HTERT RPE-1 (cell line): Measurements from ENCODE around the gene TNS1.
"Not testable (repeated sequence)": the region's sequence is repeated elsewhere in the genome, so short reads cannot be mapped to it uniquely, and the experiment has no call there.

Experiments used
- in situ Hi-C: fragments of 300-500 bp; cut with MboI; formaldehyde crosslinking; loops from 4 replicates; pipeline ENCODE4 v1.14.3; 2020; ENCODE audit warnings: low sequenced_read_pairs

The TNS1 gene

DNA sequence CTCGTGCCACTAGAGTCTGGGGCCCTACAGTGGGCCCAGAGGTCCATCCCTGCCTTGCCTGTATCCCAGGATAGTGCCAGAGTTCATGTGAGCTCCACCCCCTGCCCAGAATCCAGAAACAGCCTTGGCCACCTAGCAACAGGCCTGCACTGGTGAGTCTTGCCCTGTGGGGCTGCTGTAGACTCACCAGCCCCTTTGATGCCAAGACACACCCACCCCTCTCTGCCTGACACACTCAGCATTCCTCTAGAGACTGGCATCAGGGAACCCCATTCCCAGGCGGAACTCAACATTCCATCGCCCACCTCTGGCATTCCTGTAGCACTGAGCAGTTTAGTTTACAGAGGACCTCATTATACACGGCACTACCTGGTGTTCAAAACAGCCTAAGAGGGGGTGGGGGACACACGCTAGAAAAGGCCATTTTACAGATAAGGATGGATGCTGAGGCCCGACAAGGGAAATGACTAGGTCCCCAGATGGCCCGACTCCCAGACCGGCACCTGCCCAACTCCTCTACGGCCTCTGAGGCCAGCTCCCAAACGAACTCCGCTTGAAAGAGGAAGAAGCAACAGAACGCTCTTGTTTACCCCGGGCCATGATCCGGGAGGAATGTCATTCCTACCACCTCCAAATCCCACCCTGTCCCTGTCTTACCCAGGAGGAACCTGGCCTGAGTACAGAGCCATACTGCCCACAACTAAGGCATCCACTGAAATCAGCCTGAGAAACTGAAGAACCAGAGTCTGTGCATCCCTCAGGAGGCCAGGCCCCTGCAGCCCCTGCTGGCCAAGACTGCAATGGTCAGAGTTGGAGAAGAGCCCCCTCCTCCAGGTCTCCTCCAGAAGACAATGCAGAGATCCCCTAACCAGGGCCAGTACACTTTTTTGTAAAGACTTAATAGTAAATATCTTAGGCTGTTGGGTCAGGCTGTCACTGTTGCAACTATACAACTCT lies 180.2 kb downstream of the TNS1 start:
- in situ Hi-C loops, result no loop called here

DNA sequence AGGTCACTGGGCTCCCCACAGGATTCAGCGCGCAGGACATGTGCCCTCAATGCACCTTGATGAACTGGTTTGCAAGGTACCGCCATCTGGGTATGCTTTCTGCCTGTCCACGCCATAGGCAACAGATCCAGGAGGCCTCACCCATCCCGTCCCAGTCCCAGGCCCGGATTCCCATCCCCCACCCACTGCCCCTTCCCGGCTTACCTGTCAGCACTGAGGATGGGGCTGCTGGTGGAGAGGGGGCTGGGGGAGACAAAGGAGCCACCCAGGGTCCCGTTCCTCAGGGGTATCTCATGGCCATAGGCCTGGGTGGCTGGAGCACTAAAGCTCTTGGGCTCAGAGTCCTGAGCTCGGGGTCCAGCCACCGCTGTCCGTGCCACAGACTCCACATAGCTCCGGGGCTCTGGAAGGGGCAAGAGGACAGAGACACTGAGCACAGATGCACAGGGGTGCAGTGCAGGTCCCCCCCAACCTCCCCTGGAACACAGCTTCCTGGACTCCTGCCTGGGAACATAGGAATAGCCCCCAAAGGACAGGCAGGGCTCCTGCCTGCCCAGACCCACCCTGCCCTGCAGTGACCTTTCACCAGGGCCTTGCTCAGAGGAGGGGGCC lies 181.2 kb downstream of the TNS1 start:
- in situ Hi-C loops, result no loop called here

DNA sequence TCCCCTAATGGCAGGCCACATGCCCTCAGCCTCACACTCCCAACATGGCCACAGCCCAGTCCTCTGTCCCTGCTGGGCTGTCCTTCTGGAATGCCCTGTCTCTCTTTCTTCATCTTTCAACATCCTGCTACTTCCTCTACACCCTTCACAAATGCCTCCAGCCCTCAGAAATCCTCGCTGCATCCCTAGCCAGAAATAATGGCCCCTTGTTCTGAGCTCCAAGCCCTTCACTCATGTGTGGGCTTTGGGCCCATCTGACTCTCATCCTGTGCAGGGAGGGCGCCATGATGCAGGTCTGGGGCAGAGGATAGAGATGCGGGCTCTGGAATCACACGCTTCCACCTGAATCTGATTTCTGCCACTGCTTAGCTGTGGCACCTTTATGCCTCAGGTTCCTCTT lies 181.9 kb downstream of the TNS1 start:
- in situ Hi-C loops, result no loop called here

DNA sequence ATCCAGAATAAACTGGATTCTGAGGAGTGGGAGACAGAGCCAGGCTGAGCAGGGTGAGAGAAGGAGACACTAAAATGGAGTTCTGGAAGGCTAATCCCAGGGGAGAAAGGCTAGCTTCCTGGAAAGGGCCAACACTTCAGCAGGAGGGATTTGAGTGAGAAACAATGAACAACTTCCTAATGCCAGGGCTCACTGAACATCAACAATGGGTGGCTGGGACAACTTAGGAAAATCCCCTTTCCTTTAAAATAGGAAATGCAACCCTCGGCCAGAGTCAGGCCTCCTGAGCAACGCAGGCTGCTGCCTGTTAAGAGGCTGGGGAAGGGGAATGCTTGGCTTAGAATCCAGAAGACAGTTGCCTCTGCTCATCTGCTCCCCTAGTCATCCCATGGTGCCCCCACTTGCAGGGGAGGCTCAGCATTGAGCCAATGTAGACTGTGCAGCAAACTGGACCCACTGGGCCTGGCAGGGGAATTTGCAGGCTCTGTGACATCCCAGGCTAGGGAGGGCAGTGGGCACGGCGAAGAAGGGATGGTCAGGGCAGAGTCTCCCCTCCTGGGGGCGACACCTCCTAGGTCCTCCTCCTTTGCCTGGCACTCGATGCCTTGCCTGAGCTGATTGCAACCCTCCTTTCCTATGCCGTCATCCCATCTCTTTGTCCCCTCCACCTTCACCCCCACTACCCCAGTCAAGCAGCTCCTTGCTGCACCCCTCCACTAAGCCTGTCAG lies 182.5 kb downstream of the TNS1 start:
- in situ Hi-C loops, result no loop called here

GRCh38 chr2:217818293-217818850 lies 184.4 kb downstream of the TNS1 start:
- in situ Hi-C loops, result no loop called here

GRCh38 chr2:217817466-217818292 lies 185.1 kb downstream of the TNS1 start:
- in situ Hi-C loops, result no loop called here

DNA sequence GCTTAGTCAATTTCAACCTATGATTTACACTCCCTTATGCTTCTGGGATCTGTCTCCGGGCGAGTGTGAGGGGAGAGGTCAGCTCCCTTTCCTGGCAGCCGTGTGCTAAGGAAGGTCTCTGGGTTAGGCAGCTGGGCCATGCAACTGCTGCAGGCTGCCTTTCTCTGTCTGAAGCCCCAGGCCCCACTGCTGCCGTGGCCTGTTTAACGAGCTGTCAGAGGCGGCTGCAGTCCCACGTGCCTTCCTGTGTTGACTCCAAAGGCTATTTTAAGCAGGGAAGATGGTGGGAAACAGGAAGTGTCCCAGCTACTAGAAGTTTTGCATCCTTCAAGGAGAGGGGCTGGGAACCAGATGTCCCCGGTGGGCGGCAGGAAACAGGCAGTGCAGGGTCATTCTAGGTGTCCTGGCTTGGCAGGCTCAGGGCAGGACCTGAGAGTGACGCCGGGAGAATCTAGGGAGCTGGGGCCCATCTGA lies 186.4 kb downstream of the TNS1 start:
- in situ Hi-C loops, result no loop called here

GRCh38 chr2:217813828-217814227 lies 189.0 kb downstream of the TNS1 start:
- in situ Hi-C loops, result no loop called here

DNA sequence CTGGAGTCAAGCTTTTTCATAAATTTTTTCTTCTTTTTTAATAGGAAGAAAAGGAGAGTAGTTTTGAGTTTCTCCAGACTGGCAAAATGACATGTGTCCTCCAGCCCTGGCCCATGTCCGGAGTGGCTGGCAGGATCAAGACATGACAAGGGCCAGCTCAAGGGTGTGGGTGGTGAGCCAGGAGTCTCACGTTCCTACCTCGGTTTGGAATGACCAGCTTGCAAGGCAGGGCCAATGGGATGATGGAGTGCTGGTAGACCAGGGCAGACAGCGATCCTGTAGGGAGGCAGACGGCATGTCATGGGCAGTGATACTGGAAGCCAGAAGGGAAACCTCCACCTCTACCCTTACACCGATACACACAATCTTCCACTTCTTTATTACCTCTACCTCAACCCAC lies 190.6 kb downstream of the TNS1 start:
- in situ Hi-C loops, result no loop called here

GRCh38 chr2:217810260-217810659 lies 192.5 kb downstream of the TNS1 start:
- in situ Hi-C loops, result no loop called here

GRCh38 chr2:217809736-217810135 lies 193.1 kb downstream of the TNS1 start:
- in situ Hi-C loops, result no loop called here

DNA sequence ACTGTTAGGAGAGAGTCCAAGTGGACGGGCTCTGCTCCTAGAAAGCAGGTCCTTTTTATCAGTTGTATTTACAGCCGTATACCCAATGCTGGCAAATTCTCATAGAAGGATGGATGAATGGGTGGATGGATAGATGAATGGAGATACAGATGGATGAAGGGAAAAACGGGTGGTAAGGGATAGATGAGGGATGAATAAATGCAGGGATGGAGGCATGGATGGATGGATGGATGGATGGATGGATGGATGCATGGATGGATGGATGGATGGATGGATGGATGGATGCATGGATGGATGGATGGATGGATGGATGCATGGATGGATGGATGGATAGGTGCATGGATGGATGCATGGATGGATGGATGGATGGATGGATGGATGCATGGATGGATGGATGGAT lies 193.8 kb downstream of the TNS1 start:
- in situ Hi-C loops, result not testable (repeated sequence)

GRCh38 chr2:217808326-217808725 lies 194.5 kb downstream of the TNS1 start:
- in situ Hi-C loops, result no loop called here

DNA sequence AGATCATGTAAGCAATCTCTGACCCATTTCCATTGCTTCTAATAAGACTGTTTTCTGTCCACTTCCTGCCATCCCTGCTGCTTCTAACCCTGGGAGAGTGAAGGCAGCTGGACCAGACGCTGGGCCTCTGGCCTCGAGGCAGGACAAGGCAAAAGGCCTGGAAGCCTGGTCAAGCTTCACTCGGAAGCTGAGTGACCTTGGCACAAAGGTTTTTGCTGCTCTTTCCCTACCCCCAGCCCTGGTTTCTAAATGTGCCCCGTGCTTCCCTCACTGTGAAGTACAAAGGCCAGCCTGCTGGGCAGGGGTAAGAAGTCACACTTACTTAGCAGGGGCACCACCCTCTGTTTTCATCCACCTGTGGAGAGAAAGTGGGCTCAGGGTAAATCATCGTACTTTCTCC lies 195.0 kb downstream of the TNS1 start:
- in situ Hi-C loops, result no loop called here

- in situ Hi-C loops, result no loop called here
Observed at GRCh38 chr2:217807025-217807424, 195.8 kb downstream of the TNS1 start.

- in situ Hi-C loops, result no loop called here
Observed at GRCh38 chr2:217806482-217806765, 196.4 kb downstream of the TNS1 start.

DNA sequence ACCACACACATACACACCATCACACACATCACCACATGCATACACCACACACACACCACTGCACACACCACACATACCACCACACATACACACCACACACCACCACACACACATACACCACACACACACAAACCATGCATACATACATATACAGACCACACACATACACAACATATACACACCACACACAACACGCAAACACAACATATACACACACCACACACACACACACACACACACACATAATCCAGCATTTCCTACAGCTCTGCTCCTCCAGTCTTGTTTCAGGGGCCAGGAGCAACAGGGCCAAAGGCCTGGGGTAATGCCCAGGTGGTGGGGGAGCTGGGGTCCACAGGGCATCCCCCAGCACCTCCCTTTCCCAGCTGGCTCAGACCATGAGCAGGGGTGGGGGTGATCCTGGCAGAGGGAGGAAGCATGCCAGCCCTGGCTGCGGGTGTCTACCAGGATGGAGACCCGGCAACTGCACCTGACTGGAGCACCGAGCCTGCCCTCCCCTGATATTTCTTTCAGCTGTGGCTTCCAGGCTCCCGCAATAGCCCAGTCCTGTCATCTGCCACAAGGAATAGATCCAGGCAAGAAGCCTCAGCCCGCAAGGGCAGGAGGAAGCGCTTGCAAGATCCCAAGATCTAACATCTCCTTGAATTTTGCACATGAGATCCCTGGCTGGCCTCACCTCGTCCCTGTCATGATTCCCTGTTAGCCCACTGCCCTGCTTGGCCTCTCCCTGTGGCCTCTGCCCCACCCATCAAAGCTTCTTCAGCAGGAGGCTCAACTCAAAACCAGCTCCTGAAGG lies 196.9 kb downstream of the TNS1 start:
- in situ Hi-C loops, result no loop called here

DNA sequence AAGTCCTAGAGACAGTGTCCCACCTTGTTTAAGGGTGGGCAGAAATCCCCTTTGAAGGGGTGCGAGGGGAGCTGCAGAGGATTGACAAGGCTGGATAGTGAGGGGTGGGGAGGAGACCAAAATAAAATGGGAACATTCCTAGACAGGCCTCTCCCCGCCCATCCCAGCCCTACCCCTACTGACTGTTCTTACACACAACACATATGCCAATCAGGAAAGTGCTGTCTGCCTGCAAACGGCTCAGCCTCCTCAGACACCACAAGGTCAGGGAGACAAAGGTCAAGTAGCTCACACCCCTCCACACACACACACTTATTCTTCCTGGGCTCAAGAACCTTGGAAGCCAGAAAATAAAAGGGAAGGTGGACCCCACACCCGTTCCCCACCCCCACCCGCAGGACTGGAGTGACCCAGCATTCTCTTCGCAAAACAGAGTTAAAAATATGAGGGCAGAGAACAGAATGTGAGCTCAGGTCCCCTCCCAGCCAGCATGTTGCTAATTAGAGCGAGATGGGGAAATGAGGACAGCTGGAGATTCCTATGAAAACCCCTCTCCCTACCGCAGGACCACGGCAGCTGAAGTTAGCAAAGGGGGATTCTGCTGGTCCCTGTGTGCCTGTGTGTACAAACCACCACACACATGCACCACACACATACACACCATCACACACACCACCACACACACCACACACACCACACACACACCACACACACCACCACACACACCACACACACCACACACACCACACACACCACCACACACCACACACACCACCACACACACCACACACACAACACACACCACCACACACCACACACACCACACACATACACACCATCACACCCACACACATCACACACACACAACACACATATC lies 197.8 kb downstream of the TNS1 start:
- in situ Hi-C loops, result no loop called here

GRCh38 chr2:217804338-217804737 lies 198.5 kb downstream of the TNS1 start:
- in situ Hi-C loops, result no loop called here
